Amygdala (tissue), 56 donors: ENCODE data around the gene RBKS.
"Not testable (repeated sequence)": the region's sequence is repeated elsewhere in the genome, so short reads cannot be mapped to it uniquely, and the experiment has no call there.

ENCODE experiments used
- DNase-seq, 56 donors: peaks; one replicate each; lab custom pipeline; 2025; lab: John Stamatoyannopoulos, UW

RBKS gene

DNA sequence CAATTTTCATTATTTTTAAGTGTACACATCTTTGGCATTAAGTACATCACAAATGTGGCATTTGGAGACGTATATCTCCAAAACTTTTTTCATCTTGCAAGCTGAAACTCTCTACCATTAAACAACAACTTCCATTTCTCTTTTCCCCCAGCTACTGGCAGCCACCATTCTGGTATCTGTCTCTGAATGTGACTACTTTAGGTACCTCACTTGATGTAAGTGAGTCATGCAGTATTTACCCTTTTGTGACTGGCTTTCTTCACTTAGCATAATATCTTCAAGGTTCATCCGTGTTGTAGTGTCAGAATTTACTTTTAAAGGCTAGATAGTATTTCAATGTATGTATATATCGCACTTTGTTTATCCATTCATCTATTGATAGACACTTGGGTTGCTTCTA lies 17.4 kb upstream of the RBKS start:
- no peak for DNase-seq

- no peak for DNase-seq
Measured at GRCh38 chr2:27906074-27906473, 15.9 kb upstream of the RBKS start.

DNA sequence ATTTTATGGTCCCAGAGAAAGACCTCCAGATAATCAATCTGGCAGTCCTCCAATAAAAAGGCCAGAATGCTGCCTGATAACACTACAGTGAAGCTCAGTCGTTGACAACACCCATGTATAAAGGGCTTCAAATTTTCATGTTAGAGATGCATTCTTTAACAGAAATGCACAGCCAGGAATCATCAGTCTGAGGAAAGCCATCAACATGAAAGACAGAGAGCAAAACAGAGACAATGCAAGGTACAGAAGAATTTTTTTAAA lies 14.1 kb upstream of the RBKS start:
- no peak for DNase-seq

DNA sequence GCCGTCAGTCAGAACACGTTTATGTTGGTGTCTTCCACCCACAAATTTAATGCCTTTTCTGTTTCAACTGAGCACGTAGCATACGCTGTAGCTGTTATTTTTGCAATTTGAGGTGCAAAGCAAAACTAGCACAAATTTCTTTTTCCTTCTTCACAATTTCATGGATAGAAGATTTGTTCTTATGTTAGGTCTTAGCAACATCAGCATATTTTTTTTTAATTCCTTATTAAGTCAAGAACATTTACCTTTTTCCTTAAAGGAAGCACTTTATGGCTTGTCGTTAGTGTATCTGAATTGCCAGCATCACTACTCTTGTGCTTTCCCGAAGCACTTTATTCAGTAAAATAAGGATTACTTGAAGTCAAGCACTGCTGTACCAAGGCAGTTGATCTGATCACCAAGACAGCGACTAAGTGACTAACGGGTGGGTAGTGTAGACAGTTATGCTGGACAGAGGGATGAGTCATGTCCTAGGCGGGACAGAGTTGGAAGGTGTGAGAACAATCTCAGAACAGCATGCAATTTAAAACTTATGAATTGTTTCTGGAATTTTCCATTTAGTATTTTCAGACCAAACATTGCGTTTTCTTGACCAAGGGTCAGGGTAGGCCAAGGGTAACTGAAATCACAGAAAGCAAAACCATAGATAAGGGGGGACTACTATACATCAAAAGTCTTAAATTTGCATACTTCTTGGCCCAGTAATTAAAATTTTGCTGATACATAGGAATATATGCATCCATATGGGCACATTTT lies 13.6 kb upstream of the RBKS start:
- no peak for DNase-seq

GRCh38 chr2:27903018-27903417 lies 12.8 kb upstream of the RBKS start:
- DNase-seq: no peak

DNA sequence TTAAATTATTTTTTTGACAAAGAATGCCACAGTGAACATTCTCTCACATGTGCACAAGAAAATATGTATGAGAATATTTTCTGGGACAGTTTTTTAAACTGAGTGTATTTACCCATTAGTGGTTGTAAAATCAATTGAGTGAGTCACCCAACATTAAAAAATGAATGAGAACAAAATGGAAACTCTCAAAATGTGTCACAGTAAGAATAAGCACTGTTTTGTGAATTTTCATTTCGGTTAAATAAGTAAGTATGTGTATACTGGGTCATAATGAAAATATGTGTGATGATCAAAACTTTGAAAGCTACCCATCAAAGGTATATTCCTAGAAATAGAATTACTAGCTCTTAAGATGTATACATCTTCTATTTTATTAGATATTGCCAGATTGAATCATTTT lies 11.9 kb upstream of the RBKS start:
- no peak for DNase-seq

GRCh38 chr2:27901234-27901633 lies 11.0 kb upstream of the RBKS start:
- DNase-seq: peak in 8 of 56 donors; percentile 1 to 37 (median 14)

DNA sequence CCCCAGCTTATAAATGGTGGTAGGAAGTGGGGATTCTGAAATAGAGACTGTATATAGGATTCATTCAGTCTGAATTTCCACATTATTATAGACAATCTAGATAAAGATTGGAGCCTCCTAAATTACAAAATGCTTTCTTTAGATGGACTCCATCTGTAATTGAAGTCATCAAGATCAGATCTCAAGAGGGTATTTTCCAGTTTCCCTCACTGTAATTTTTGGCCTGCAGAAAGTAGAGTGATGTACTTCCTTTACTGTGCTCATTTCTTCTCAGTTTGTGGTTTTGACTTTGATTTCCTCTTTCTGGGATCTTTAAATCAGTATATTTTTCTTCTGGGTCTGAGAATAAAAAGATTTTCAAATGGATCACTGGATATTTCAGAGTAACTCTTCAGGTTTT lies 7.5 kb upstream of the RBKS start:
- DNase-seq: no peak

DNA sequence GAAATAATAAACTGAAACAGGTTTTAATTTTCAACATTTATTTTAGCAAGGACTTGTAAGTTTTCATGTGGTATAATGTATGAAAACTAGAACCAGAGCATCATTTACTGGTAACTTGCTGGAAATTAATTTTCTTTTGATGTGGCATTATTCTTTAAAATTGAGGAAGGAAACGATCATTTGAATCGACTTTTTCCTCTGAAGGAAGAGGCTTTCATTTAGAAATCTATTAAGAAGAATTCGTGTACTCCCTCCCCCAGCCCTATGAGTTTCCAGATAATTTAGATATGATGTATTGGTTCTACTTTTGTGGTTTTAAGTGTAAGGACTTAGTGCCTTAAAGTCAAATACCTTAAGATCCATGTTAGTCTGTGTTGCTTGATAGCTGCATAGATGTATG lies 2.8 kb upstream of the RBKS start:
- no peak for DNase-seq

DNA sequence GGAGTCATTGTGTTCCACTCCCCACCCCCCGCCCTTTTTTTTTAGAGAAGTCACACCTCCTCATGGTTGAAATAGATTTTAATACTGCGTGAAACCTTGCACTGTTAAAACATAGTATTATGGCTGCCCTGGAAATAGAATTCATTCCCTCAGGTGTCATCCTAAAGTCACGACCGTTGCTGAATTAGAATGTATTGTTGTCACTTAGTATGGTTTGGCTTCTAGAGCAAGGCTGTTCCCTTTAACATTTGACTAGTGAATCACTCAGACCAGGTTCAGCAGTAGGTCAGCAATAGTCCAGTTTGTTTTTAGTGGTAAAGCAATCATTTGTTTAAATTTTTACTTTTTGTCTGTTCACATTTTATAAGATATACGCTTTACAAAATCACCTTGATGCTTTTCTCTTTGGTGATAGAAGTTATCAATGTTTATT lies 1.5 kb upstream of the RBKS start:
- DNase-seq: no peak

GRCh38 chr2:27890924-27891672 lies 911 bp upstream of the RBKS start:
- peak in 38 of 56 donors; percentile 2 to 68 (median 36) for DNase-seq

GRCh38 chr2:27889774-27890145 lies 427 bp downstream of the RBKS start:
- peak in 1 of 56 donors; percentile 30 for DNase-seq

DNA sequence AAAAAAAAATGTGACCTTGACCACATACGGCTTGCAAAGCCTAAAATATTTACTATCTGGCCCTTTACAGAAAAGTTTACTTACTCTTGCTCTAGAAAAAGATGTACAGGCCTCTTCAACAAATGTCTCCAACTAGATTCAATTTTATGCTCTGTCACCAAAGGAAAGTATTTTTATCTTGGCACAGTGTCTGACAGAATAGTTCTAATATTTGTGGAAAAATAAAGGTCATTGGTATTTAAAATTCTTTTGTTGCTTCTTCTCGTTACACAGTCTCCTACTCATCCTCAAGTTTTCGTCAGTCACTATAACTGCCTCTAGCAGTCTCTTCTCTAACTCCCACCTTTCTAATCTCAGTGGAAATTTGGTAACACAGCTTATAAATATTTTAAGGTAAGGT lies 1.4 kb downstream of the RBKS start:
- no peak for DNase-seq

GRCh38 chr2:27887830-27888229 lies 2.4 kb downstream of the RBKS start:
- no peak for DNase-seq

- no peak for DNase-seq
Measured at GRCh38 chr2:27887111-27887510, 3.1 kb downstream of the RBKS start.

- DNase-seq: no peak
Measured at GRCh38 chr2:27886322-27886721, 3.9 kb downstream of the RBKS start.

- DNase-seq: no peak
Measured at GRCh38 chr2:27885661-27886060, 4.5 kb downstream of the RBKS start.

- no peak for DNase-seq
Measured at GRCh38 chr2:27885234-27885633, 5.0 kb downstream of the RBKS start.

GRCh38 chr2:27884601-27885000 lies 5.6 kb downstream of the RBKS start:
- no peak for DNase-seq

DNA sequence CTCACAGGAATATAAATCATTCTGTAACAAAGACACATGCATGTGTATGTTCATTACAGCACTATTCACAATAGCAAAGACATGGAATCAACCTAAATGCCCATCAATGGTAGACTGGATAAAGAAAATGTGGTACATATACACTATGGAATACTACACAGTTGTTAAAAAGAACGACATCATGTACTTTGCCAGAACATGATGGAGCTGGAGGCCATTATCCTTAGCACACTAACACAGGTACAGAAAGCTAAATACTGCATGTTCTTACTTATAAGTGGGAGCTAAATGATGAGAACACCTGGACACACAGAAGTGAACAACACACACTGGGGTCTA lies 7.6 kb downstream of the RBKS start:
- not testable (repeated sequence) for DNase-seq

GRCh38 chr2:27881815-27882583 lies 8.2 kb downstream of the RBKS start:
- DNase-seq: not testable (repeated sequence)

DNA sequence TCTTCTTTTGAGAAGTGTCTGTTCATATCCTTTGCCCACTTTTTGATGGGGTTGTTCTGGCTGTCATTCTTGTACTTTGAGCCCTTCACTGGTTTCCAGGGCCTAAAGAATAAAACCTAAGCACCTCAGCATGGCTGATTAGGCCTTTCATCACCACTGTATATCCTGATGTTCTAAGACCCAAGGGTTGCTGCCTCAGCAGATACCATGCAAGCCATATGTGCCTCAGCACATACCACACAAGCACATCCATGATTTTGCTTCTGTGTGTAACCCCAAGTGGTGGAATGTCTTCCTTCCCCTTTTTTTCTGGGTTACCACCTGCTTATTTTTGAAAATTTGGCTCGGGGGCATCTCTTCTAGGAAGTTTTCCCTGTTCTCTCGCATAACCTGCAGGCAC lies 11.4 kb downstream of the RBKS start:
- no peak for DNase-seq
